ENCODE results near the gene SHC4.
"Not testable (repeated sequence)": the region's sequence is repeated elsewhere in the genome, so short reads cannot be mapped to it uniquely, and the experiment has no call there.

Gene SHC4

DNA sequence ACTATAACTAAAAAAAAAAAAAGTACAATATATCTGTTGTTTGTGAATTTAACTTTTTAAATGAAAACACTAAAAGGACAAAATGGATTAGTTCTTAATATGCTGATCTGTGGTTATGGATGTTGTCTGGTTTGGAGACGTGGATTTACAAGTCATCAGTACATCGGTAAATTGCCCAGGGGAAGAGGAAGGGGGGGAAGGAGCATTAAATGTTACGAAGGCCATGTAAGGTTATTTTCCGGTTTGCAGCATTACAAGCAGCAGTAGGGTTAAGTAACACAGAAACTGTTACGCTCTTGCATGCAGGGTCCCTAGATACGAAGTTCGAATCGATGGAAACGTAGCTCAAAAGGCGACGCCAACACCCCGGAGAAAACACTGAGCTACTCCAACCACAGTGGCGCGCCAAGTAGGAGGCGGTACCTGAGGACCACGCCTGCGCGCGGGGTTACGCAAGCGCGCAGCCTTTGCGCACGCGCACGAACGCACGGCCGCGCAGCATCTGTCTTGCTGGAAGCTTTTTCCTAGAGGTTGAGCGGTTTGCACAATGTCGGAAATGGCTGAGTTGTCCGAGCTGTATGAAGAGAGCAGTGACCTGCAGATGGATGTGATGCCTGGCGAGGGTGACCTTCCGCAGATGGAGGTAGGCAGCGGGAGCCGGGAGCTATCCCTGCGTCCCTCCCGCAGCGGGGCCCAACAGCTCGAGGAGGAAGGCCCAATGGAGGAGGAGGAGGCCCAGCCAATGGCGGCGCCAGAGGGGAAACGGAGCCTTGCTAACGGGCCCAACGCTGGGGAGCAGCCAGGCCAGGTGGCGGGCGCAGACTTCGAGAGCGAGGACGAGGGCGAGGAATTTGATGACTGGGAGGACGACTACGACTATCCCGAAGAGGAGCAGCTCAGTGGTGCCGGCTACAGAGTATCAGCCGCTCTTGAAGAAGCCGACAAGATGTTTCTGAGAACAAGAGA lies 85.8 kb downstream of the SHC4 start, which contains the start of gene EID1:
Gene EID1 (plus strand): TSS at position 505 of the 966 bp plus-strand sequence. CDS start 43 bp downstream, at position 548.
- DNase-seq, result peak; percentile 83

DNA sequence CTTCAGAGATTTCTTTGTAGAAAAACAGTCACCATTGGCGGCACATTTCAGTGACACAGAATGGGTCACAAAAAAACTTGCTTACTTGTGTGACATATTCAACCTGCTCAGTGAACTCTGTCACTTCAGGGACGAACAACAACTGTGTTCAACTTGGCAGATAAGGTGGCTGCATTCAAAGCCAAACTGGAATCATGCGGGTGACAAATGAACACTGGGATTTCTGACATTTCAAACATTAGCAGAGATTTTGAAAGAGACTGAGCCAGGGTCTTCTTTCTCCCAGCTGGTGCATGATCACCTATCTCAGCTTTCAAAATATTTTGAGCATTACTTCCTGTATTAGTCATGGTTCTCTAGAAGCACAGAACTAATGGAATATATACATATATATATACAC lies 87.7 kb downstream of the SHC4 start:
- no peak for DNase-seq

DNA sequence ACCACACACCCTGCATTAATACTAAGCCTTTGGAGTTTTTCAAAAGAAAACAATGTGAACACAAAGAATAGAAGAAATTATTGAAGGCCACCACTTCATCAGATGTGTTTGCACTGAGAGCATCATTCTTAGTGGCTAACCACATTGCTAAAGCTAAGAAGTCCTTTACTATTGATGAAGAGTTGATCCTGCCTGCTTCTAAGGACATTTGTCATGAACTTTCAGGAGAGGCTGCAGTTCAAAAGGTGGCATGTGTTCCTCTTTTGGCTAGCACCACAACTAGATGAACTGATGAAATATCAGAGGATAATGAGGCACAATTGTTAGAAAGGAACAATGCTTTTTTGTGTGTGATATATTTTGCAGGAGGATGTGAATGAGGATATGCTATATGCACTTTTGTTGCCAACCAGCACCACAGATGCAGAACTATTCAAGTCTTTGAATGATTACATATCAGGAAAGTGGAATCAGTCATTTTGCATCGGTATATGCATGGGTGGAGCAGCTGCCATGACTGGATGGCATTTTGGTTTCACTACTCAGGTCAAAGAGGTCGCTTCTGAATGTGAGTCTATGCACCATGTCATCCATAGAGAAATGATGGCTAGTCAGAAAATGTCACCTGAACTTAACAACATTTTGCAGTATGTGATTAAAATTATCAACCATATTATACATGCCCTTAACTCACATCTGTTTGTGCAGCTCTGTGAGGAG lies 88.3 kb downstream of the SHC4 start:
- no peak for DNase-seq

DNA sequence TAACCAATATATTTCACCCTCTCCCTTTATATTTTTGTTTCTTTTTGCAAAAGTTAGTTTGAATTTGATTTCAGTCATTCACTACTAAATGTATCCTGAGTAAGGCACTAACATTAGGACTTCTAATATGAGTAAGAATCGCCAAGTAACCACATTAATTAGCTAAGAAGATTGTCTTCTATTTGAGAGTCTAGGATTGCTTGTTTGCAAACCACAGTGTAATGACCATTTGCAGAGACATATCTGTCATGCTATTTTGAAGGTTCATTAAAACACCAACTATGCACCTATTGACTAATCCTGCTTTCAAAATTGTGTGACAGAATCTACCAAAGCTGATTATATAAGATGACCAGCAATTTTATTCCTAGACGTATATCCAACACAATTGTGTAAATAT lies 91.1 kb downstream of the SHC4 start:
- no peak for DNase-seq

DNA sequence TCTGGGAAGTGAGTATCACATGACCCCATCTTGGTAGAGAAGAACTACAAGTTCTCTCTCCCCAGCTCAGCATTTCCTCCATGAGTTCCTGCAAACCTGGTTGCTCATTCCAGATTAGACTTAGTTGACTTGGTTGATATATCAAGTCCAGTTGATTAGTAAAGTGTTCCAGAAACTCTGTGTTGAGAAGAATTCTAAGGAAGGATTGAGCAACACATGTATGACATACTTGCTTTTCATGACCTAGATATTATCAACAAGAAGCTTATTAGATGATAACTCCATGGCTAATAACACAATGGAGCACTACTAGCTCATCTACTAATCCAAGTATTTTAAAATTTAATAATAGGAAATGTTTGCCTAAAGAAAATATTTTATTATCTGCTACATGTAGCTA lies 92.2 kb downstream of the SHC4 start:
- no peak for DNase-seq

DNA sequence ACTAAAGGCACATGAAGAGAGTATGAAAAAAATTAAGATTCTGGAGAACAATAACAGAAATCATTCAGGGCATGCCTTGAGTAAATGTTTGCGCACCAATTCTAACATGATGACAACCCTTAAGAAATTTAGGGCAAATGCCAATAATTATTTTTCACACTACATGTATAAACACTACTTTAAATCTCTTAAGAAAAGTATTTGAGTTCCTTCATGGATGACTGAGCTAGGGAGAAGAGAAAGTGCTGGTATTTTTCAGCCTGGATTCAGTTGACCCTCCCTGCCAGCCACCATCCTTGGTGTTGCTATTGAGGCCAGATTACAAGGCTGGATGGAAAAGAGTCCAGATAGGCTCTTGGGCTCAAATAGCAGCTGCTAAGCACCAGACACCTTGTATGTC lies 93.8 kb downstream of the SHC4 start:
- no peak for DNase-seq

DNA sequence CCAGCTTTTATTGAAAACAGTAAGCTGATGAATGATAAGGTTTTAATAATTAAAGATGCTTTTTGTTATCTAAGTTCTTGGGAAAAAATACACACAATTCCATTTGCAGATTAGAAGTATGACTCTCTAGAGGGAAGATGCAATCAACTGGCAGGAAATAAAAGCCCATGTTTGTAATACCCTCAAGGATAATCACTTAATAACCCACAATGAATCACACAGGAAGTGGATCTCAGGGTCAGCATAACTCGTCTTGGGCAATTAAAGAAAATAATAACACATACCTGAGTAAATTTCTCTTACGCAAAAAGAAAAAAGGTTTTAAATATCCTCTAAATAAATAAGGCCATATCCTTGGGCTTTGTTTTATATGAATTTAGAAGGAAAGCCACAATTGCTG lies 95.2 kb downstream of the SHC4 start:
- no peak for DNase-seq

DNA sequence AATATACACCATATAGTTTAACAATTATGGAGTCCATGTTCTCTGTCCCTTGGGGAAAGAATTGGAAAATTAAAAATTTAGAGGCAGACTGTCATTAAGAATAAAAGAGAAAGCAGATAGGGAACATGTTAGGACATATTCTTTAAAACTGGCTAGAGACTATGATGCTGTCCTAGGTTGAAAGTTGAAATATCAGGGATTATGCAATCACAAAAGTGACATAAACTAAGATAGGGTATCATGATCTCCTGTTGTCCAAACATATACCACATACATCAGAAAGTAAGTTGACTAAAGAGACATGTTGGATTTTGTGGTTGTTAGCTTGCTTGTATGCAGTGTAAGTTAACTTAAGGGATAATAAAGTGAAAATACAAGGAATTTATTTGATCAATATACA lies 95.7 kb downstream of the SHC4 start:
- DNase-seq, result no peak

DNA sequence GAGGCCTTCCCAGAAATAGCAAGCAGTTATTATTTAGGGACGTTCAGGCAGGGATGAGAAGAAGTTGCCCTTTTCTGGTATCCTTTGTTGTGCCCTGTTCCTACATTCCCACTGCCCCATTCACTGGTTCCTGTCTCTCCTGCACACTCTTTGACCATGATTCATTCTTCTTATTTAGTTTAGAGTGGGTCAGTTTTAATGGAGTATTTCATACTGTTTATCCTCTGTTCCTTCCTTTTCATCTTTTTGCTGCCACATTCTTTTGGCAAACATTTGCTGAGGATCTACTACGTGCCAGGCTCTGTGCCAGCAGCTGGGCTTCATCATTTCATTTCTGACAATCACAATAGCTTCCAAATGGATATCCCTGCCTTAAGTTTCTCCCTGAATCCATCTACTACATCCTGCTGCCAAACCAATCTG lies 97.6 kb downstream of the SHC4 start:
- no peak for DNase-seq

DNA sequence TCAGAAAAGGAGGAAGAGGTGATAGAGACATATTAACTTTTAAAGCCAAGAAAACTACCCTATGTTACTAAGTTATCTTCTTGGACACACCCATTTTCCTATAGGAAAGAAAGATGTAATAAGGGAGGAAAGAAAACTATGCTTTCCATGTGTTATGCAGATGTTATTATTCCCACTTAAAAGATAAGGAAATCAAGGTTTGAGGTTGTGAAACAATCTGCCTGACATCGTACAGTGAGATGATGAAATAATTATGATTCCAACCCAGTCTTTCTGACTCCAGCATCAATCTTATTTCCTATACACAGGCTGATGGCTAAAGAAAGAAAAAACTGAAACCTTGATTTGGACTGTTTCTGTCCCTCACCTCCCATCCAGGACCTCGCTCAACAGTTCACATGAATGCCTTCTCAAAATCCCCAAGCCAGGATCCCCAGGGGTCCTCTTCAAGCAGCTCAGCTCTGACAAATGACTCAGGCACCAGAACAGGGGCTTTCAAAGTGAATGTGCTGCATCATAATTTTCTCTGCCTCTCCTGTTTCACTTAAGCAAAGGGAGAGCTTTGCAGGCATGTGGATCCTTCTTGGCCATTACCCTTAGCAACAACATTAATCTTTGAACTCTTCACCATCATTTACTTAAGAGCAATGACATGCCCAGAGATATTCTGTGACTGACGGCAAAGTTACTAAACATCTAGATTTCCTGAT lies 98.2 kb downstream of the SHC4 start:
- DNase-seq, result no peak

DNA sequence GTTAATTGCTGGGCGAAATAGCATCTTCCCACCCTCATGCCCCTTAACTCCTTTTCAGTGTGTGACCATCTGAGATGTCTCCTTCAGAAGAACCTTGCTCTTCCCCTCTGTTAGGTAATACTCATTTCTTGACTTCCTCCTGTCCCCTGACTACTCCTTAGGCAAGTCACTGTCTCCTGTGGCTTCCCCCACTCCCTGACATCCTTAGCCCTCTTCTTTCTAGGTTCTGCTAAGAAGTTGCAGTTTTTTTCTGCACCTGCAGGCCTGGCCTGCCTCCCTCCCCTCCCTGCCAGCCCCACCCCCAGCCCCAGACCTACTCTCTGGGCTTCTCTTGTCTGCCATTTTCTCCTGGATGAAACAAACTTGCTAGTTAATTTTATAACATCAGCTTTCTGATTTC lies 101.0 kb downstream of the SHC4 start:
- no peak for DNase-seq

DNA sequence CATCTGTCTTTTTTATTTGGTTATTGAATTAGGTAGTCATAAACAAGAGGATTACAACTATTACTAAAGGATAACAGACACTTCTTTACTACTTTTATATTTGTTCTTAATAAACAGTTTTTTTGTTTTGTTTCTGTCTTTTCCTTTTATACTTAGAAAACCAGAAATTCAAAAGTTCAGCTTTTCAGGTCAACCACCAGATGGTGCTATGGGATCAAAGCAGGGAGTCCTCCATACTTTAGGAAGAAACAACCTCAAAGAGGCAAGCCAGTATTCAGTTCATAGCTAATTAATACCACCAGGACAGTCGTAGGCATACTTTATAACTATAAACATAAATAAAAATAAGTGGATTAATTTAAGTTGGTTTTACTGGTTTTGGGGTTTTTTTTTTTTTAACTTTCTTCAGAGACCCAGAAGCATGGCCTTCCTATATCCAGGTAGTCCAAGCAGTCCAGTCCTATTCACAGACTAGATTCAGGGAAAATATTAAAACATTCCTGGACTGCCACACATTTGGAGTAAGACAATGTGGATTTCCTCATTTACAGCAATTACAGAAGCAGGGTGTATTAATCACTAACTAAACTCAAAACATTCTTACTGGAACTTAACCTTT lies 101.8 kb downstream of the SHC4 start:
- peak; percentile 57 for DNase-seq

DNA sequence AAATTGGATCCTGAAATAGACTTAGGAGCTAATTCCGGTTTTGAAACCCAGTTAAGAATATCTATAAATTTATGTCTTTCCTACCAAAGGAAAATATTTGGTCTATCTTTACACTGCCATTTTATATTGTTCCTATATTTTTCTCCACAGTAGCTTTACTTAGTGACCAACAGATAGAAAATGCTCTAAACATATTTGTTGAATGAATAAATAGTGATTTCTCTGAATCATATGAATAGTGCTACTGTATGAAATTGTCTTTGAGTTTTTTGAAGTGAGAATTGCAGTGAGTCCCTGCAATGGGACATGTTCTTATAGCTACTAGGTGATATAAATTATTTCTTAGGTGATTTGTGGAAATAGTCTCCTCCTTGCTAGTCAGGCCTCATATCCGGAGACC lies 104.3 kb downstream of the SHC4 start:
- no peak for DNase-seq

DNA sequence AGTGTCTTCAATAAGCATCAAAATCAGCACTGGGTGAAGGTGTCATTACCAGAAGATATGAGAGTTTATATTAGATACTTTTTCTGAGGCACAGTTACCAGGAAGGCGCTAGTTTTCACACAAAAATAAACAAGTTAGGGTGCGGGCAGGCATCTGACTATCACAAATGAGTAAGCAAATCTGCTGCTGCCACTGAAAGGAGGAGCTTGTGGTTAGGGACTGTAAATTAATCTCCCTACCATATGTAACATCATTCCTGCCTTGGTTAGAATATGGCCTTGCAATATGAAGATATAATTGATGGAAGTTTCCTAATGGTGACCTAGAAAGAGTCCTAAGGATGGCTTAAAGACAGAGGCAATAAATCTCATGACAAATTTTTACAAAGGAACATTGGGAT lies 105.3 kb downstream of the SHC4 start:
- DNase-seq, result no peak

DNA sequence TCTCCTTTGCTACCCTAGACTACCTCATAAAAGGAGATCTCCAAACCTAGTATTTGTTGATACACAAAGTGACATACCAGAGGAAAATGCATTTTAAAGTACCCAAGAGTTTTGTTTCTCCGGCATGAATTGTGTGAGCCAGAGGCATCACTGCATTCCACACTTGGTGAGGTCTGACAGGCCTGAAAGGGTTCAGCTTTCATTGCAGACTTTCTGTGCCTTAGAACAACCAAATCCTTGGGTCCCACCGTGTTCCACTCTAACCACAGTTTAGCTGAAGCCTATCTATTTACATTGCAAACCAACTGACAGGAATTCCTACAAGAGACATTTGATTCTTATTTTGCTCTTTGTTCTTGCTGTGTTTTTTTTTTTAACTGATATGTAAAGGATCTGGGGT lies 106.8 kb downstream of the SHC4 start:
- no peak for DNase-seq

DNA sequence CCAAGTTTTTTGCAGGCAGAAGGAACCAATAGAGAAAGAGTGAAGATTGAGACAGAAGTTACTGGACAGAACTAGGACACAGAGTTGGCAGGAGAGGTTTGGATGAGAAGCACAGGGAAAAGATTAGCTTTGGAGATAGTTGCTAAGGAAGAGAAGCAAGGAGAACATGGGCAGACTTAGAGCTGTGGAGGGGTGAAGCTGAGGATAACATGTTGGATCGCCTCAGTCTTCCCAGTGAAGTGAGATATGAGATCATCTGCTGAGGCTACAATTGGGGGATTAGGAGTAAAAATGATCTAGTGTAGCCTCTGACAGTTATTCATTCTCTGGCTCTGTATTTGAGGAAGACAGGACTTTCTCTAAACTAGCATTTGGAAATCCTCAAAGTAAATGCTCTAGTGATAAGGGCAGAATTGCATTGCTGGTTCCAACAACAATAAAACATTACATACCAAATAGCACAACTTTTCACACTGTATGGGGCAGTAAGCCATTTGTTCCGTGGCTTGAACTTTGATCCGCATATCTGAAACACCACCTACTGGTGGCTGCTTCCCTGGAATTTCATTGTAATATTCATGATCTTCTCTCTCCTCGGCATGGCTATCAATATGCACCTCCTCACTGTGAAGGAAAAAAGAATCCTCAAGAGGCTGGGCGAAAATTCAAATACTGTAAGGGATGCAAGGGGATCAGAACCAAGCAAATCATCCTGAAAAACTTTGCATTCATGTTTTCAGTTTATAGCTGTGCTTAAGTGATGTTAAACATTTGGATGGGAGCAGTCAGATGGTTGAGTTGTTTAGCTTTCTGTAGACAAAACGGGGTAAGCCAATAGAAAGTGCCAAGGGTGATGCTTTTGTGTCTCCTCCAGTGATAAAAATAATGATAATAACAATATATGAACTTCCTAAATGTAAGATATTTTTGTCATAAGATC lies 107.9 kb downstream of the SHC4 start:
- DNase-seq, result peak; percentile 14

DNA sequence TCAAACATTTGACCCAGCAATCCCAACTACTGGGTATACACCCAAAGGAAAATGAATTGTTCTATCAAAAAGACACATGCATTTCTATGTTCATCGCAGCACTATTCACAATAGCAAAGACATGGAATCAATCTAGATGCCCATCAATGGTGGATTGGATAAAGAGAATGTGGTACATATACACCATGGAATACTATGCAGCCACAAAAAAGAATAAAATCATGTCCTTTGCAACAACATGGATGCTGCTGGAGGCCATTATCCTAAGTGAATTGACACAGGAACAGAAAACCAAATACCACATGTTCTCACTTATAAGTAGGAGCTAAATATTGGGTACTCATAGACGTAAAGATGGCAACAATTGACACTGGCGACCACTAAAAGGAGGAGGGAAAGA lies 109.3 kb downstream of the SHC4 start:
- not testable (repeated sequence) for DNase-seq

DNA sequence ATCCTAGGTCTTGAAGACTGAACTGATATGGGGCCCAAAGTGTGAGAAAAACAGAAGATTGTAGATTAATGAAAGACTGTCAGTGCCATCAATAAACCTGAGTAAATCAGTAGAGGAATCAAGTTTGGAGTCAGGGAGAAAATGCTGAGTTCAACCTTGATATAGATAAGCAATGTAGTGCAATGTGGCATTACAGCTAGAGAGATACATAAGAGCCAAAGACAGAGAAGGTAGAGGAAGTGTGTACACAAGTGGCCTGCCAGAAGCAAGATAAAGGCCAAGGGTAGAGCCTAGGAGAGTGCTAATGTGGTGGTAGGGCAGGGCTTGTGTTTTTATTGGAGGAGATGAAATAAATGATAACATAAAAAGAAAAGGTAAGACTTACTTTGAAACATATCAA lies 111.8 kb downstream of the SHC4 start:
- no peak for DNase-seq

DNA sequence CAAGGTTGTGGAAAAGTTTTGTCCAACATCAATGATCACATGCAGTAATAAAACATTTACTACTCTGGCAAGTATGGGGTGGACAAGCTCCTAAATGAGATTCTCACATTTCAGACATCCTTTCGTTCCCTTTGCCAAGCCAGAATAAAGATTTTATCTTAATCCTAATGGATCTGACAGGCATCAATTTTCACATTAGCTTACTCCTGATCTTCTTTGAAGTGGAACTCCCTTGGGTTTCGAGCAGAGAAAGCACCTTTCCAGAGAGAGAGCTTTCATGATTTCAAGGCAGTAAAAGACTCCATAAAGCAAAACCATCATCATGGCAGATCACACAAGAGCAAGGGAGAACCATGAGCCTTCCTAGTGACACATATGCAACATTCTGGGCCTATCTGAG lies 113.1 kb downstream of the SHC4 start:
- DNase-seq, result no peak

DNA sequence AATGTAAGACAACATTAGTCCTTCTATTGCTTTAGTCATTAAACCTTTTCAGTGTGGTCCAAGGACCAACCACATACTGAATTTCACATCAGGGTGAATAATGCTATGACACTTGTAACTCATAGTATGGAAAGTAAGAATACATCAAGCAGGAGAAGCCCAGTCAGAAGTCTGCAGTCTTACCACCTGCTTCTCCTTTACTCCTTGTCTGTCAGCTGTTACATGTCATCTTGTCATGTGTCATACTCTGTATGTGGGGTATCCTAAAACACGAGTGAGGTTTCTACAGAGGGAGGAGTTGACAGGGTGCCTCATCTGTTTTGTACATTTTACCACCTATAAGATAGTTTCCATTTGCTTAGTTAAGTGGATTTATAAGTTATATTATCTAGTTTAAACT lies 118.6 kb downstream of the SHC4 start:
- no peak for DNase-seq

DNA sequence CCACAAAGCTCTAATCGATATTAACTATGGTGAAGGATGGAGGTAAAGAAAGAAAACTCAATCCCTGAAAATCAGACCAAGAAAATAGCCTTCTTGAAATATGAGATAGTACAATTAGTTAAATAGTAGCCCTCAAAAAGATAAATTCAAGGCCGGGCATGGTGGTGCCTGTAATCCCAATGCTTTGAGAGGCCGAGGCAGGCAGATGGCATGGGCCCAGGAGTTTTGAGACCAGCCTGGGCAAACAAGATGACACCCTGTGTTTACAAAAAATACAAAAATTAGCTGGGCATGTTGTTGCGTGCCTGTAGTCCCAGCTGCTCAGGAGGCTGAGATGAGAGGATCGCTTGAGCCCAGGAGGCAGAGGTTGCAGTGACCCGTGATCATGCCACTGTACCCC lies 121.2 kb downstream of the SHC4 start:
- DNase-seq, result peak; percentile 10

DNA sequence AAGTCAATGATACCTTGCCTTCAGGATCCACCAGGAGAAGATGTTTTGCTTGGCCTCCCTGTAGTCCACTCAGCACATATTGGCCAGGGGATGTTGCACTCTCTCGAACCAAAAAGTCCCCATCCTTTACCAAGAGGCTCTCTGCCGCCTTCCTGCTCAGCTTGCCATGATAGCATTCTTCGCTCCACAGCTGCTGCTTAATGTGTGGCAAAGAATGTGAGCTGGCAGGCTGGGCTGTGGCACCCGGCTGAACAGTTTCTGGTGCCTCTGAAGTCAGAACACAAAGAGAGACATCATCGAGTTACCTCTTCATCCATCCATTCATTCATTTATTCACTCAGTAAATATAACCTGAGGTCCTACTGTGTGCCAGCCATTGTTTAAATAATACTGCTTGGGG lies 129.0 kb downstream of the SHC4 start:
- no peak for DNase-seq

Data from NCI-H510A treated with DMSO at 0.1 percent for 48 hours (cell line).